Tibial nerve (tissue), 4 donors: ENCODE measurements around the gene CBY2. TPM values are rescaled to one million over a fixed set of nuclear protein-coding genes. Genes with fewer than 3 reads are reported as not detected.

Experiments used
- DNase-seq, 2 donors: peaks; one replicate each; pipeline ENCODE4 v3.0.0-alpha.2; 2019; ENCODE audit warnings: low spot score in 2 of 2
- H3K27ac ChIP-seq, 4 donors: fragments of 200-600 bp; sonication (generic) in 3 of 4; one replicate each; pipeline ENCODE4 v1.5.1; 2017 to 2019; ENCODE audit warnings: mild to moderate bottlenecking in 1 of 4
- H3K27me3 ChIP-seq, 2 donors: fragments of 200-600 bp; sonication (generic) in 1 of 2; one replicate each; pipeline versions ENCODE4 v1.5.1 to v1.6.0; 2017 to 2019
- H3K36me3 ChIP-seq, 3 donors: fragments of 200-600 bp; sonication (generic); one replicate each; pipeline ENCODE4 v1.5.1; 2018 to 2019
- H3K4me1 ChIP-seq, 4 donors: fragments of 200-600 bp; sonication (generic) in 3 of 4; one replicate each; pipeline ENCODE4 v1.5.1; 2017 to 2019
- H3K4me3 ChIP-seq, 4 donors: fragments of 200-600 bp; sonication (generic) in 3 of 4; one replicate each; pipeline ENCODE4 v1.5.1; 2017 to 2019; ENCODE audit warnings: mild to moderate bottlenecking in 1 of 4, moderate library complexity in 1 of 4
- H3K9me3 ChIP-seq, 4 donors: fragments of 200-600 bp; sonication (generic) in 3 of 4; one replicate each; pipeline ENCODE4 v1.5.1; 2017 to 2019
- EP300 ChIP-seq, 2 donors: sonication (generic); formaldehyde crosslinking; IDR thresholded peaks; one replicate each; pipeline ENCODE4 v1.6.1; 2017; ENCODE audit warnings: antibody characterized with exemption in 2 of 2, mild to moderate bottlenecking in 1 of 2
- POLR2A ChIP-seq, 2 donors: fragments of 450-650 bp; IDR thresholded peaks; one replicate each; pipeline ENCODE4 v1.6.1; 2017; ENCODE audit warnings: antibody characterized with exemption in 2 of 2, mild to moderate bottlenecking in 2 of 2, moderate library complexity in 2 of 2
- WGBS, 2 donors: methylation state at CpG; one replicate each; pipeline ENCODE4 v1.1.5; 2018; 5-methylcytosine and 5-hydroxymethylcytosine counted together
- total RNA-seq, 4 donors: library from RNA; depleted of rRNA; stranded (reverse); fragments of >200 nt; gene quantifications; one replicate each; pipeline ENCODE4 v1.1.0, GENCODE V29; 2016
- TF ChIP-seq, protein P1 (sequence below), 5 experiments: fragments of 200-600 bp in 3 of 5; fragments of 450-650 bp in 2 of 5; sonication (generic) in 3 of 5; IDR thresholded peaks; one replicate each; pipeline ENCODE4 v1.5.1; 2016 to 2019; ENCODE audit warnings: antibody characterized with exemption in 5 of 5, mild to moderate bottlenecking in 3 of 5, moderate library complexity in 2 of 5

CBY2 gene
- total RNA-seq, 4 donors from 2014 or later: not detected

DNA sequence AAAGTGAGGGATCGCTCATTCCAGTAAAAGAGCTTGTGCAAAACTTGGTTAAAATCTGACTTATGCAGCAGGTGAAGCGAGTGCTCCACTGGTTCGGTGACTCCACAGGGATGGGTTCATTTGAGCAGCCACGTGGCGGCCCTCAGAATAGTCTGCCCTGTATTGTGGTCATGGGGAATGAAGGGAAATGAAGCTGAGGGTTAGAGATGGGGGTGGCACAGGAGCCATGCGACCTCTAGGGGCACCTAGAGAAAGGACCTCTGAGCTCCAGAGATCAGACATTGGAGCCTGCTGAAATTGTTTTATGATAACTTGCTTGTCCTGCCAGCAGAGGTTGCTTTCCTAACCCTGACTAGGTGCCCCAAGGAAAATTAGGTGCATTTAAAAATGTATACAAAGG lies 26.6 kb downstream of the CBY2 start:
- Histone ChIP-seq H3K27ac (no peak overlapping the region), H3K27me3 (no peaks in the 10 kb centered on the region), H3K4me3 (no peak overlapping the region), H3K9me3 (no peaks in the 10 kb centered on the region), H3K36me3 (no peaks in the 10 kb centered on the region), H3K4me1 (no peaks in the 10 kb centered on the region)
- DNase-seq: no peak
- no peak for TF ChIP-seq POLR2A (IDR thresholded peaks at IDR 0.05)
- TF ChIP-seq, protein P1, sequence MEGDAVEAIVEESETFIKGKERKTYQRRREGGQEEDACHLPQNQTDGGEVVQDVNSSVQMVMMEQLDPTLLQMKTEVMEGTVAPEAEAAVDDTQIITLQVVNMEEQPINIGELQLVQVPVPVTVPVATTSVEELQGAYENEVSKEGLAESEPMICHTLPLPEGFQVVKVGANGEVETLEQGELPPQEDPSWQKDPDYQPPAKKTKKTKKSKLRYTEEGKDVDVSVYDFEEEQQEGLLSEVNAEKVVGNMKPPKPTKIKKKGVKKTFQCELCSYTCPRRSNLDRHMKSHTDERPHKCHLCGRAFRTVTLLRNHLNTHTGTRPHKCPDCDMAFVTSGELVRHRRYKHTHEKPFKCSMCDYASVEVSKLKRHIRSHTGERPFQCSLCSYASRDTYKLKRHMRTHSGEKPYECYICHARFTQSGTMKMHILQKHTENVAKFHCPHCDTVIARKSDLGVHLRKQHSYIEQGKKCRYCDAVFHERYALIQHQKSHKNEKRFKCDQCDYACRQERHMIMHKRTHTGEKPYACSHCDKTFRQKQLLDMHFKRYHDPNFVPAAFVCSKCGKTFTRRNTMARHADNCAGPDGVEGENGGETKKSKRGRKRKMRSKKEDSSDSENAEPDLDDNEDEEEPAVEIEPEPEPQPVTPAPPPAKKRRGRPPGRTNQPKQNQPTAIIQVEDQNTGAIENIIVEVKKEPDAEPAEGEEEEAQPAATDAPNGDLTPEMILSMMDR (IDR thresholded peaks at IDR 0.05): no peak
- no peak for TF ChIP-seq EP300 (IDR thresholded peaks at IDR 0.05)
- WGBS, 2 donors: 61 to 62% methylated on average over 6 of the region's 6 CpGs

DNA sequence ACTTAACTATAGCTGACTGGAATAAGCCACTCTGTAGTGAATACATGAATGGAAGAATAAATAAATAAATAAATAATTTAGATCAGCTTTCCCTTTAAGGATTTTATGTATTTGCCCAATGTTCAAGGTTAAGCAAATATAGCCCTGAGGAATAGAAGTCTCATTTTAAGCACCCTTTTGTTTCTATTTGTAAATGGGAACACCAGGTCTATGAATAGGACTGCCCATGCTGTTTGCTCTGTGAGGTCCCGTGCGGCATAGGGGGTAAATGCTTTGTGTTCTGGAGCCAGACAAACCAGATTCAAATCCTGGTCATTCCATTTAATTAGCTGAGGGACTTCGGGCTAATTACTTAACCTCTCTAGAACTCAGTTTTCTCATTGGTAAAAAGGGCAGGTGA lies 29.3 kb downstream of the CBY2 start:
- H3K27me3 ChIP-seq: no peaks in the 10 kb centered on the region
- no peaks in the 10 kb centered on the region for H3K4me1 ChIP-seq
- TF ChIP-seq, protein P1 (IDR thresholded peaks at IDR 0.05): no peak
- TF ChIP-seq EP300 (IDR thresholded peaks at IDR 0.05) (no peak), POLR2A (IDR thresholded peaks at IDR 0.05) (no peak)
- H3K9me3 ChIP-seq: no peaks in the 10 kb centered on the region
- H3K27ac ChIP-seq: no peak overlapping the region
- no peaks in the 10 kb centered on the region for H3K36me3 ChIP-seq
- no peak overlapping the region for H3K4me3 ChIP-seq
- 75 to 79% methylated on average over 3 of the region's 3 CpGs for WGBS, 2 donors
- DNase-seq: no peak

DNA sequence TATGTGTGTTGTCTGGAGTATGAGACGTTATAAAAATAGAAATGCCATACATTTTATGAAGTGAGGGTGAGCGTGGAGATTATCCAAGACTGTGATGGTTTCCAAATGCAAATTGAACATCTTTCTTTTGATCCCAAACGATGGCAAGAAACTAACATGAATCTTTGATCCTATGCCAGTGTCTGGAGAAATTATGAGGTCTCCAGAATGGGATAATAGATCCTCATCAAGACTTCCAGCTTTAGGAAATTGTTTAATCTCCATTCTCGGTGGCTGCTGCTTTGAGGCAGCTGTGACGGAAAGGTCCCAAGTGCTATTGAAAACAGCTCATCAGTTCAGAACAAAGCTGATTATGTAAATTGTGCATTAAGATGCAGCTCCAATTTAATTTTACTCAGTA lies 30.8 kb downstream of the CBY2 start:
- no peaks in the 10 kb centered on the region for H3K36me3 ChIP-seq
- H3K9me3 ChIP-seq: no peaks in the 10 kb centered on the region
- no peaks in the 10 kb centered on the region for H3K27me3 ChIP-seq
- no peak overlapping the region for H3K27ac ChIP-seq
- no peak for DNase-seq
- no peaks in the 10 kb centered on the region for H3K4me1 ChIP-seq
- WGBS, 2 donors: 43 to 48% methylated on average over 5 of the region's 5 CpGs
- TF ChIP-seq EP300 (IDR thresholded peaks at IDR 0.05) (no peak), POLR2A (IDR thresholded peaks at IDR 0.05) (no peak)
- TF ChIP-seq, protein P1 (IDR thresholded peaks at IDR 0.05): no peak
- no peak overlapping the region for H3K4me3 ChIP-seq

DNA sequence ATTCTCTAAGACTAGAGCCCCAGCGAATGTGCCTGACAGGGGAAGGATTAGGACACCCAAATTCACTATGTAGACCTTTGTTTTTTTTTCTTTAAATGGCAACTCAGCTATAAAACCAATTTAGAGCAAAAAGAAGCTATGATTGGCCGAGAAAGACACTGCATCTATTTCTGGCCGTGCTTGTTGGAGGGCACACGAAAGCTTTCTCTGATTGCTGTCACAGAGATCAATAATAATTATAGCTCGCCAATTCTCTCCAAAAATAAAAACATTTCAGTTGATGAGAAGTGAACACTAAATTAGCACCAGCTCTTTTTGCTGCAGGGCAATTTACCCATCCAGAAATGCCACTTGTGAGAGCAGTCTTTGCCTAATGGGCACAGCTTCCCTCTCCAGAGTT lies 31.2 kb downstream of the CBY2 start:
- no peaks in the 10 kb centered on the region for H3K4me1 ChIP-seq
- TF ChIP-seq POLR2A (IDR thresholded peaks at IDR 0.05) (no peak), EP300 (IDR thresholded peaks at IDR 0.05) (no peak)
- TF ChIP-seq, protein P1 (IDR thresholded peaks at IDR 0.05): no peak
- 72 to 75% methylated on average over 5 of the region's 5 CpGs for WGBS, 2 donors
- no peak for DNase-seq
- H3K27ac ChIP-seq: no peak overlapping the region
- no peaks in the 10 kb centered on the region for H3K27me3 ChIP-seq
- H3K9me3 ChIP-seq: no peaks in the 10 kb centered on the region
- no peaks in the 10 kb centered on the region for H3K36me3 ChIP-seq
- H3K4me3 ChIP-seq: no peak overlapping the region

DNA sequence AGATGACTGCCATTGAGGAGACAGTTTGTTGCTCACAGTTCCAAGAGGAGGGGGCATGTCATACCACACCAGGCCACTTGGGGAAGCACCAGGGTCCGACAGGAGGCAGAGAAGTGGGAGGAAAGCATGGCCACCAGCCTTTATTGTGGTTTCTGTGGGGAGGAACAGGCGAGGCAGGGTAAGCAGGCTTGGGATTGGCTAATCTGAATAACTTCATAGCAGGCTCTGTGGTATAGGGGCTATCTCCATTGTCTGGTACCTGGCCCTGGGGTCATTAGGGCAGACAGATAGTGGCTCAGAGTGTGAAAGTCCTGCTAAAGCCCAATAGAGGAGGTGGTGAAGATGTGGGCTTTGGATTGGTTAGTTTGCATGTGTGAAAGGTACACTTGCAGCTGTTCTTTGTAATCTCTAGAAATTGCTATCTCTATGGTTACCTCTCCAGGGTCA lies 35.5 kb downstream of the CBY2 start:
- no peaks in the 10 kb centered on the region for H3K4me1 ChIP-seq
- H3K36me3 ChIP-seq: no peaks in the 10 kb centered on the region
- TF ChIP-seq POLR2A (IDR thresholded peaks at IDR 0.05): no peak
- TF ChIP-seq, protein P1 (IDR thresholded peaks at IDR 0.05): no peak
- no peak for TF ChIP-seq EP300 (IDR thresholded peaks at IDR 0.05)
- no peaks in the 10 kb centered on the region for H3K27me3 ChIP-seq
- whole genome bisulfite sequencing, 2 donors: 57 to 60% methylated on average over 2 of the region's 2 CpGs
- no peak overlapping the region for H3K27ac ChIP-seq
- no peak overlapping the region for H3K4me3 ChIP-seq
- no peak for DNase-seq
- no peaks in the 10 kb centered on the region for H3K9me3 ChIP-seq
